ENCODE measurements around the gene ATP2C1.
"Not testable (repeated sequence)": the region's sequence is repeated elsewhere in the genome, so short reads cannot be mapped to it uniquely, and the experiment has no call there.

ATP2C1 gene

GRCh38 chr3:131038326-131038725 lies 144.4 kb downstream of the ATP2C1 start:
- peaks cover 4% of the 10 kb centered on the region for H3K4me1 ChIP-seq
- no peak for TF ChIP-seq CTCF (IDR thresholded peaks at IDR 0.05)
- H3K36me3 ChIP-seq (ENCODE audit: control insufficient read depth, insufficient read depth, low read length), result no peaks in the 10 kb centered on the region
- H3K4me2 ChIP-seq (ENCODE audit: low read length), result no peak overlapping the region
- no peak overlapping the region for H3K27ac ChIP-seq
- H3K4me3 ChIP-seq (ENCODE audit: low read depth, low read length), result no peak overlapping the region
- no peaks in the 10 kb centered on the region for H3K79me2 ChIP-seq
- H3K9ac ChIP-seq, result no peak overlapping the region
- H3K9me3 ChIP-seq (ENCODE audit: control insufficient read depth, low read length), result no peaks in the 10 kb centered on the region
- H2AFZ ChIP-seq, result no peak overlapping the region
- no peaks in the 10 kb centered on the region for H3K27me3 ChIP-seq (ENCODE audit: control insufficient read depth, insufficient read depth, low read length)

- H3K36me3 ChIP-seq (ENCODE audit: control insufficient read depth, insufficient read depth, low read length); H3K4me1 ChIP-seq; H3K4me3 ChIP-seq (ENCODE audit: low read depth, low read length); H3K4me2 ChIP-seq (ENCODE audit: low read length); H3K9ac ChIP-seq; H3K27ac ChIP-seq; H3K9me3 ChIP-seq (ENCODE audit: control insufficient read depth, low read length); H3K79me2 ChIP-seq; H2AFZ ChIP-seq; H3K27me3 ChIP-seq (ENCODE audit: control insufficient read depth, insufficient read depth, low read length): not testable (repeated sequence)
Observed at GRCh38 chr3:131042271-131042985, 148.5 kb downstream of the ATP2C1 start.

GRCh38 chr3:131047582-131047981 lies 153.7 kb downstream of the ATP2C1 start:
- Histone ChIP-seq H3K9ac (no peak overlapping the region), H2AFZ (no peak overlapping the region), H3K79me2 (no peaks in the 10 kb centered on the region), H3K4me3 (ENCODE audit: low read depth, low read length) (no peak overlapping the region), H3K36me3 (ENCODE audit: control insufficient read depth, insufficient read depth, low read length) (no peaks in the 10 kb centered on the region), H3K9me3 (ENCODE audit: control insufficient read depth, low read length) (no peaks in the 10 kb centered on the region), H3K27ac (no peak overlapping the region), H3K4me2 (ENCODE audit: low read length) (no peak overlapping the region), H3K4me1 (no peaks in the 10 kb centered on the region), H3K27me3 (ENCODE audit: control insufficient read depth, insufficient read depth, low read length) (no peaks in the 10 kb centered on the region)
- TF ChIP-seq CTCF (IDR thresholded peaks at IDR 0.05), result no peak

- Histone ChIP-seq H3K9me3 (ENCODE audit: control insufficient read depth, low read length) (no peaks in the 10 kb centered on the region), H3K79me2 (no peaks in the 10 kb centered on the region), H3K9ac (no peak overlapping the region), H3K36me3 (ENCODE audit: control insufficient read depth, insufficient read depth, low read length) (no peaks in the 10 kb centered on the region), H3K4me3 (ENCODE audit: low read depth, low read length) (no peak overlapping the region), H3K27me3 (ENCODE audit: control insufficient read depth, insufficient read depth, low read length) (no peaks in the 10 kb centered on the region), H3K4me1 (no peaks in the 10 kb centered on the region), H3K27ac (no peak overlapping the region), H2AFZ (no peak overlapping the region), H3K4me2 (ENCODE audit: low read length) (no peak overlapping the region)
- no peak for TF ChIP-seq CTCF (IDR thresholded peaks at IDR 0.05)
Observed at GRCh38 chr3:131048030-131048429, 154.1 kb downstream of the ATP2C1 start.

- TF ChIP-seq CTCF (IDR thresholded peaks at IDR 0.05), result no peak
- H3K4me3 ChIP-seq (ENCODE audit: low read depth, low read length), result no peak overlapping the region
- H3K4me2 ChIP-seq (ENCODE audit: low read length), result no peak overlapping the region
Observed at GRCh38 chr3:131050001-131050400, 156.1 kb downstream of the ATP2C1 start.

More at GRCh38 chr3:131050001-131050400, 156.1 kb downstream of the ATP2C1 start:
- H2AFZ ChIP-seq, result no peak overlapping the region
- no peaks in the 10 kb centered on the region for H3K27me3 ChIP-seq (ENCODE audit: control insufficient read depth, insufficient read depth, low read length)
- H3K4me1 ChIP-seq, result no peaks in the 10 kb centered on the region
- no peaks in the 10 kb centered on the region for H3K79me2 ChIP-seq
- no peaks in the 10 kb centered on the region for H3K9me3 ChIP-seq (ENCODE audit: control insufficient read depth, low read length)
- no peak overlapping the region for H3K27ac ChIP-seq
- H3K36me3 ChIP-seq (ENCODE audit: control insufficient read depth, insufficient read depth, low read length), result no peaks in the 10 kb centered on the region
- H3K9ac ChIP-seq, result no peak overlapping the region
